Spleen (tissue), 7 donors: Measurements from ENCODE around the gene EPOP.

Source experiments
- CTCF ChIP-seq, 11 experiments: fragments of 200-600 bp in 7 of 11; fragments of 450-650 bp in 4 of 11; sonication (generic) in 4 of 11; IDR thresholded peaks in 8 of 11; conservative IDR thresholded peaks in 3 of 11; 1 replicate in 7 of 11; 2 replicates in 4 of 11; pipeline versions ENCODE4 v1.4.0 to v1.8.0; 2016 to 2021; ENCODE audit warnings: antibody characterized with exemption in 11 of 11, inconsistent platforms in 4 of 11, mild to moderate bottlenecking in 1 of 11
- POLR2A ChIP-seq, 3 donors: fragments of 450-650 bp; IDR thresholded peaks; one replicate each; pipeline ENCODE4 v1.5.1; 2017; ENCODE audit warnings: antibody characterized with exemption in 3 of 3, mild to moderate bottlenecking in 1 of 3
- POLR2AphosphoS5 ChIP-seq, 3 donors: sonication (generic); formaldehyde crosslinking; IDR thresholded peaks; one replicate each; pipeline ENCODE4 v1.5.1; 2017; ENCODE audit warnings: antibody characterized with exemption in 3 of 3
- donor health status: DM: no; HTN: no; CAD: no; lungs with moderate emphysema.
- donor health status: DM: no; HTN: no; CAD: no.
- donor health status: DM: no; HTN: no; CAD: no.

- TF ChIP-seq CTCF (IDR thresholded peaks at IDR 0.05 in 8 of 11, conservative IDR thresholded peaks at IDR 0.05 in 3 of 11) (no peak), POLR2A (IDR thresholded peaks at IDR 0.05) (no peak), POLR2AphosphoS5 (IDR thresholded peaks at IDR 0.05) (no peak)
Measured at GRCh38 chr17:38628441-38628840, 46.3 kb downstream of the EPOP start.
